Smooth muscle cell (in vitro differentiated cells): Measurements from ENCODE around the gene CCDC85A. TPM values are rescaled to one million over a fixed set of nuclear protein-coding genes. Genes with fewer than 3 reads are reported as not detected.

Source experiments
- DNase-seq: peaks from one replicate; lab custom pipeline; 2025; ENCODE audit not compliant: unreplicated experiment; lab: John Stamatoyannopoulos, UW
- H2AFZ ChIP-seq: fragments of 200-600 bp; sonication (generic); 2 replicates; pipeline ENCODE4 v1.6.0; 2016; ENCODE audit warnings: antibody characterized with exemption, low read depth, mild to moderate bottlenecking
- H3F3A ChIP-seq: fragments of 200-600 bp; sonication (generic); 2 replicates; pipeline ENCODE4 v1.6.0; 2017; ENCODE audit warnings: antibody characterized with exemption, low read depth
- H3K27ac ChIP-seq: fragments of 200-600 bp; sonication (generic); 2 replicates; pipeline ENCODE4 v1.5.1; 2016; ENCODE audit warnings: low read depth, mild to moderate bottlenecking
- H3K27me3 ChIP-seq: fragments of 200-600 bp; sonication (generic); 2 replicates; pipeline ENCODE4 v1.6.1; 2016; ENCODE audit warnings: low read depth, mild to moderate bottlenecking
- H3K36me3 ChIP-seq: fragments of 200-600 bp; sonication (generic); 2 replicates; pipeline ENCODE4 v1.5.1; 2016; ENCODE audit warnings: low read depth
- H3K4me1 ChIP-seq: fragments of 200-600 bp; sonication (generic); 2 replicates; pipeline ENCODE4 v1.5.1; 2016; ENCODE audit warnings: low read depth
- H3K4me2 ChIP-seq: fragments of 200-600 bp; sonication (generic); 2 replicates; pipeline ENCODE4 v1.6.0; 2016; ENCODE audit warnings: mild to moderate bottlenecking
- H3K4me3 ChIP-seq: fragments of 200-600 bp; sonication (generic); 2 replicates; pipeline ENCODE4 v1.5.1; 2016; ENCODE audit warnings: mild to moderate bottlenecking
- H3K79me2 ChIP-seq: fragments of 200-600 bp; sonication (generic); 2 replicates; pipeline ENCODE4 v1.6.0; 2016; ENCODE audit warnings: low read depth, mild to moderate bottlenecking
- H3K9ac ChIP-seq: fragments of 200-600 bp; sonication (generic); 2 replicates; pipeline ENCODE4 v1.6.0; 2016; ENCODE audit warnings: low read depth
- H3K9me3 ChIP-seq: fragments of 200-600 bp; sonication (generic); replicated peaks from 2 replicates; pipeline ENCODE4 v1.5.1; 2016; ENCODE audit warnings: low read depth
- H4K20me1 ChIP-seq: fragments of 200-600 bp; sonication (generic); 2 replicates; pipeline ENCODE4 v1.6.0; 2016; ENCODE audit warnings: low read depth
- WGBS: methylation state at CpG from one replicate; pipeline ENCODE4 v1.1.7; 2016; ENCODE audit warnings: low lambda C conversion rate; 5-methylcytosine and 5-hydroxymethylcytosine counted together
- polyA plus RNA-seq: library from polyadenylated mRNA; unstranded; fragments of >200 nt; fragmentation: Nextera tagmentation; extraction: Ambion mirVana; gene quantifications from 2 replicates; pipeline ENCODE4 v1.2.1, GENCODE V29; 2016
- total RNA-seq: library from RNA; depleted of rRNA; stranded (reverse); fragments of >200 nt; gene quantifications from 2 replicates; pipeline ENCODE4 v1.2.3, GENCODE V29; 2014
- TF ChIP-seq, protein P1 (sequence below): fragments of 200-600 bp; sonication (generic); IDR thresholded peaks from 2 replicates; pipeline ENCODE4 v1.5.1; 2017; ENCODE audit warnings: borderline replicate concordance, mild to moderate bottlenecking, antibody characterized with exemption; ENCODE audit not compliant: insufficient read depth, poor library complexity, severe bottlenecking

The CCDC85A gene
- total and polyA plus RNA-seq, 2 experiments from 2014 or later, result 0.67 to 2.1 TPM

DNA sequence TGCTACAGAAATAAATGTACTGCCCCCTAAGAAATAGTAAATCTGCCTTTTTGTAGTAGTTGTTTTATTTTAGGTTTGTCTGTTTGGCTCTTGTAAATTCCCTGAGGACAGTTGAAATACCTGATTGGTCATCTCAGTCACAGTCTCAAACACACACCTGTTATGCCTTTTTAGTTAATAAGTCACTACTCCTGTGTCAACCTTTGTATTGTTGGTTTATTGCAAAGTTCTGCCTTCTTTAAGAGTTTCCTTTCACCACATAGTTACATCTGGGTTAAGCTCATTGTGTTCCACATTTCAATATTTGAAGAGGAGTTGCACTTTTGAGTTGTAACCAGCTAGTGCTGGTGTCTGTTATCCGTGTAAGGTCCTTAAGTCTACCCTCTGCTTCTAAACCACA, 198.7 kb downstream of the CCDC85A start:
- Histone ChIP-seq H3K36me3 (no peaks in the 10 kb centered on the region), H4K20me1 (no peaks in the 10 kb centered on the region), H3K27me3 (no peaks in the 10 kb centered on the region), H3K4me1 (no peaks in the 10 kb centered on the region), H3K9ac (no peak overlapping the region), H3K79me2 (no peaks in the 10 kb centered on the region), H3F3A (no peaks in the 10 kb centered on the region), H3K4me3 (no peak overlapping the region), H3K27ac (no peak overlapping the region), H3K4me2 (no peak overlapping the region), H2AFZ (no peak overlapping the region), H3K9me3 (no peaks in the 10 kb centered on the region)
- 0% methylated on average over 1 of the region's 1 CpG for WGBS
- DNase-seq, result no peak
- TF ChIP-seq, protein P1, sequence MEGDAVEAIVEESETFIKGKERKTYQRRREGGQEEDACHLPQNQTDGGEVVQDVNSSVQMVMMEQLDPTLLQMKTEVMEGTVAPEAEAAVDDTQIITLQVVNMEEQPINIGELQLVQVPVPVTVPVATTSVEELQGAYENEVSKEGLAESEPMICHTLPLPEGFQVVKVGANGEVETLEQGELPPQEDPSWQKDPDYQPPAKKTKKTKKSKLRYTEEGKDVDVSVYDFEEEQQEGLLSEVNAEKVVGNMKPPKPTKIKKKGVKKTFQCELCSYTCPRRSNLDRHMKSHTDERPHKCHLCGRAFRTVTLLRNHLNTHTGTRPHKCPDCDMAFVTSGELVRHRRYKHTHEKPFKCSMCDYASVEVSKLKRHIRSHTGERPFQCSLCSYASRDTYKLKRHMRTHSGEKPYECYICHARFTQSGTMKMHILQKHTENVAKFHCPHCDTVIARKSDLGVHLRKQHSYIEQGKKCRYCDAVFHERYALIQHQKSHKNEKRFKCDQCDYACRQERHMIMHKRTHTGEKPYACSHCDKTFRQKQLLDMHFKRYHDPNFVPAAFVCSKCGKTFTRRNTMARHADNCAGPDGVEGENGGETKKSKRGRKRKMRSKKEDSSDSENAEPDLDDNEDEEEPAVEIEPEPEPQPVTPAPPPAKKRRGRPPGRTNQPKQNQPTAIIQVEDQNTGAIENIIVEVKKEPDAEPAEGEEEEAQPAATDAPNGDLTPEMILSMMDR, result no peak

GRCh38 chr2:56386657-56387056, 202.9 kb downstream of the CCDC85A start:
- 64% methylated on average over 1 of the region's 1 CpG for WGBS
- H3K36me3 ChIP-seq, result no peaks in the 10 kb centered on the region
- no peaks in the 10 kb centered on the region for H3F3A ChIP-seq
- H3K27me3 ChIP-seq, result no peaks in the 10 kb centered on the region
- H3K4me3 ChIP-seq, result no peak overlapping the region
- H3K9me3 ChIP-seq, result no peaks in the 10 kb centered on the region
- no peak overlapping the region for H3K9ac ChIP-seq
- H3K27ac ChIP-seq, result no peak overlapping the region
- no peaks in the 10 kb centered on the region for H4K20me1 ChIP-seq
- no peaks in the 10 kb centered on the region for H3K4me1 ChIP-seq
- H3K4me2 ChIP-seq, result no peak overlapping the region
- no peak overlapping the region for H2AFZ ChIP-seq
- TF ChIP-seq, protein P1, result no peak
- no peaks in the 10 kb centered on the region for H3K79me2 ChIP-seq
- DNase-seq, result no peak

DNA sequence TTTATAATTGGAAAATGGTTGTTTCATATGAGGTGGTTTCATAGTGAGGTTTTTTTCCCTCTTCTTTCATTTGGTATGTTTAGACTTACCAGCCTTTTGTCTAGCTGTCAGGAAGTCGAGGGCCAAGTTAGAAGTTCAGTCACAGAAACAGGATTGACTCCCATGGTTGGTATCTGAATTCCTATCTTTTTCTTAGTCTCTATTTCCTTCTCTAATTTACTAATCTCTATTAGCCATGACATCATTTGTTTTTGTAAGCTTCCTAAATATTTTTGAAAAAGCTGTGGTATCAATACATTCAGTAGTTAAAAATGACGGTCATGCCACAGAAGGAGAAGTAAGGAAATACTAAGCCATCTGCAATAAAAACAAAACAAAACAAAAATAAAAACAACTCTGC, 206.9 kb downstream of the CCDC85A start:
- no peaks in the 10 kb centered on the region for H3K36me3 ChIP-seq
- H3K27me3 ChIP-seq, result no peaks in the 10 kb centered on the region
- no peak overlapping the region for H3K4me2 ChIP-seq
- H3K9me3 ChIP-seq, result no peaks in the 10 kb centered on the region
- no peak overlapping the region for H3K4me3 ChIP-seq
- DNase-seq, result no peak
- TF ChIP-seq, protein P1, result no peak
- H2AFZ ChIP-seq, result peak overlapping the region; percentile 28
- H4K20me1 ChIP-seq, result no peaks in the 10 kb centered on the region
- no peaks in the 10 kb centered on the region for H3K79me2 ChIP-seq
- no peaks in the 10 kb centered on the region for H3K4me1 ChIP-seq
- no peak overlapping the region for H3K27ac ChIP-seq
- no peaks in the 10 kb centered on the region for H3F3A ChIP-seq
- 45% methylated on average over 2 of the region's 2 CpGs for WGBS
- no peak overlapping the region for H3K9ac ChIP-seq

- H3K4me1 ChIP-seq, result no peaks in the 10 kb centered on the region
- no peak overlapping the region for H3K27ac ChIP-seq
- no peak overlapping the region for H2AFZ ChIP-seq
- WGBS, result 63% methylated on average over 1 of the region's 1 CpG
- TF ChIP-seq, protein P1, result no peak
- H3K4me3 ChIP-seq, result no peak overlapping the region
- no peaks in the 10 kb centered on the region for H3K79me2 ChIP-seq
- DNase-seq, result no peak
- no peak overlapping the region for H3K4me2 ChIP-seq
- no peaks in the 10 kb centered on the region for H4K20me1 ChIP-seq
- H3K9ac ChIP-seq, result no peak overlapping the region
- H3F3A ChIP-seq, result no peaks in the 10 kb centered on the region
- no peaks in the 10 kb centered on the region for H3K9me3 ChIP-seq
- H3K27me3 ChIP-seq, result no peaks in the 10 kb centered on the region
- no peaks in the 10 kb centered on the region for H3K36me3 ChIP-seq
Observed at GRCh38 chr2:56410140-56410539, 226.3 kb downstream of the CCDC85A start.
